Measurements from ENCODE around the gene S100P.

GRCh38 chr4:6682862-6683590, 10.7 kb upstream of the S100P start:
- TF ChIP-seq CTCF (IDR thresholded peaks at IDR 0.05), result no peak
- no peak for TF ChIP-seq EZH2 (IDR thresholded peaks at IDR 0.05; ENCODE audit: borderline replicate concordance, insufficient read depth, low read depth, low read length, poor library complexity, severe bottlenecking)

Data from B cell (primary cell).